K562 (cell line): ENCODE results near the gene DPH5. TPM values are rescaled to one million over a fixed set of nuclear protein-coding genes. Genes with fewer than 3 reads are reported as not detected.
"Not testable (repeated sequence)": the region's sequence is repeated elsewhere in the genome, so short reads cannot be mapped to it uniquely, and the experiment has no call there.

ENCODE experiments used
- ATAC-seq: fragments of 200-7000 bp; cut with Tn5 transposase; 3 replicates; pipeline ENCODE4 v1.9.1; 2020; ENCODE audit warnings: moderate library complexity
- BruUV-seq: library from RNA; stranded (reverse); fragments of 400-500 nt; replicated peaks from 2 replicates; lab custom pipeline; 2021; lab: Mats Ljungman, UMichigan
- CTCF ChIA-PET: fragments of 300-600 bp; formaldehyde crosslinking; extraction: SDS; loops from one replicate; lab custom pipeline; 2021; ENCODE audit warnings: low intra/inter-chr PET ratio; lab: Yijun Ruan, JAX
- POLR2A ChIA-PET: fragments of 300-600, 350-650 bp; sonication (Branson Sonifier 250); formaldehyde crosslinking; extraction: SDS; loops from one replicate; lab custom pipeline; 2021; ENCODE audit warnings: antibody characterized with exemption, inconsistent platforms; lab: Yijun Ruan, JAX
- DNase-seq, 4 experiments: peaks; one replicate each; pipeline versions ENCODE4 v3.0.0 to v3.0.0-alpha.2; 2011 to 2018; ENCODE audit warnings: low spot score in 3 of 4, mixed read lengths in 3 of 4; ENCODE audit errors: extremely low read depth in 1 of 4
- FAIRE-seq: peaks from 2 replicates; lab custom pipeline; 2011; peaks lifted over from hg19 to GRCh38; lab: Jason Lieb, UNC
- H2AFZ ChIP-seq: 2 replicates; pipeline ENCODE4 v1.6.0; 2011; ENCODE audit warnings: low read depth, low read length, control low read depth, inconsistent platforms
- H3K27ac ChIP-seq: fragments of 200-600 bp; 3 replicates; pipeline ENCODE4 v1.8.0; 2011; ENCODE audit warnings: low read depth, mild to moderate bottlenecking, control low read depth, inconsistent platforms, low read length, moderate library complexity, mixed read lengths; ENCODE audit errors: extremely low read depth
- H3K27me3 ChIP-seq, 2 experiments: fragments of 300-600 bp in 1 of 2; 2 replicates in 1 of 2; 3 replicates in 1 of 2; pipeline versions ENCODE4 v1.6.0 to v1.8.0; 2011; ENCODE audit warnings: inconsistent platforms in 2 of 2, low read length in 2 of 2, mild to moderate bottlenecking in 1 of 2, mixed read lengths in 1 of 2, moderate library complexity in 1 of 2; ENCODE audit not compliant: control insufficient read depth in 2 of 2, insufficient read depth in 2 of 2
- H3K36me3 ChIP-seq: fragments of 300-600 bp; 3 replicates; pipeline ENCODE4 v1.8.0; 2011; ENCODE audit warnings: mild to moderate bottlenecking, low read length, inconsistent platforms; ENCODE audit not compliant: control insufficient read depth, insufficient read depth
- H3K4me1 ChIP-seq, 2 experiments: fragments of 200-600 bp in 1 of 2; replicated peaks in 1 of 2; 2 replicates in 1 of 2; 3 replicates in 1 of 2; pipeline versions ENCODE4 v1.5.1 to v1.8.0; 2011; ENCODE audit warnings: inconsistent platforms in 2 of 2, low read length in 2 of 2, mild to moderate bottlenecking in 1 of 2, mixed read lengths in 1 of 2, moderate library complexity in 1 of 2; ENCODE audit not compliant: control insufficient read depth in 2 of 2, insufficient read depth in 2 of 2
- H3K4me2 ChIP-seq: 2 replicates; pipeline ENCODE4 v1.6.1; 2011; ENCODE audit warnings: low read length, control low read depth, inconsistent platforms, mixed read lengths; ENCODE audit not compliant: insufficient read depth
- H3K4me3 ChIP-seq: fragments of 200-600 bp; sonication (generic), shearing (Covaris generic); 2 replicates; pipeline ENCODE4 v1.5.1; 2016; ENCODE audit warnings: control low read depth, inconsistent platforms
- H3K79me2 ChIP-seq: fragments of 200-600 bp; 3 replicates; pipeline ENCODE4 v1.8.0; 2011; ENCODE audit warnings: low read length, inconsistent platforms; ENCODE audit not compliant: control insufficient read depth, insufficient read depth
- H3K9ac ChIP-seq, 2 experiments: 2 replicates each; pipeline versions ENCODE4 v1.6.0 to v1.6.1; 2011; ENCODE audit warnings: low read depth in 2 of 2, low read length in 2 of 2, control low read depth in 1 of 2, inconsistent platforms in 1 of 2, mild to moderate bottlenecking in 1 of 2, mixed read lengths in 1 of 2; ENCODE audit not compliant: insufficient read depth in 1 of 2
- H3K9me1 ChIP-seq: one replicate; pipeline ENCODE4 v1.6.0; 2011; ENCODE audit warnings: inconsistent platforms, mild to moderate bottlenecking, low read length, moderate library complexity; ENCODE audit not compliant: control insufficient read depth, insufficient read depth
- H3K9me3 ChIP-seq: replicated peaks from 2 replicates; pipeline ENCODE4 v1.5.1; 2011; ENCODE audit warnings: low read depth, low read length, inconsistent platforms; ENCODE audit not compliant: control insufficient read depth, insufficient read depth
- H4K20me1 ChIP-seq: replicated peaks from 2 replicates; pipeline ENCODE4 v1.6.1; 2011; ENCODE audit warnings: low read length, inconsistent platforms, mixed read lengths; ENCODE audit not compliant: control insufficient read depth, insufficient read depth
- BRD9 ChIP-seq: fragments of 450-650 bp; IDR thresholded peaks from 2 replicates; pipeline ENCODE4 v1.6.1; 2018; ENCODE audit warnings: low read depth; ENCODE audit not compliant: partially characterized antibody
- CBFA2T3 ChIP-seq: fragments of 450-650 bp; IDR thresholded peaks from 2 replicates; pipeline ENCODE4 v1.6.1; 2017
- GABPB1 ChIP-seq: sonication (generic); formaldehyde crosslinking; IDR thresholded peaks from 2 replicates; pipeline ENCODE4 v1.8.0; 2022; ENCODE audit warnings: mild to moderate bottlenecking, missing genetic modification reagents
- MTA3 ChIP-seq: fragments of 450-650 bp; formaldehyde crosslinking; IDR thresholded peaks from 2 replicates; pipeline ENCODE4 v1.6.1; 2017; ENCODE audit warnings: mild to moderate bottlenecking, borderline replicate concordance
- NCOA2 ChIP-seq, 2 experiments: fragments of 450-650 bp; IDR thresholded peaks; 2 replicates each; pipeline ENCODE4 v1.6.1; 2018; ENCODE audit warnings: mild to moderate bottlenecking in 2 of 2, moderate library complexity in 1 of 2; ENCODE audit not compliant: partially characterized antibody in 2 of 2
- PCBP2 ChIP-seq: fragments of 200-400 bp; formaldehyde crosslinking; IDR thresholded peaks from 2 replicates; pipeline ENCODE4 v1.6.1; 2018; ENCODE audit warnings: low read length, low read depth, mild to moderate bottlenecking, moderate library complexity; ENCODE audit not compliant: poor library complexity, severe bottlenecking
- PML ChIP-seq: IDR thresholded peaks from 2 replicates; pipeline ENCODE4 v1.6.1; 2012; ENCODE audit warnings: low read length, inconsistent platforms
- RBM22 ChIP-seq: fragments of 200-400 bp; formaldehyde crosslinking; IDR thresholded peaks from 2 replicates; pipeline ENCODE4 v1.6.1; 2018; ENCODE audit warnings: low read length, low read depth; ENCODE audit not compliant: poor library complexity, severe bottlenecking
- TFAM ChIP-seq: fragments of 250-450 bp; sonication (Bioruptor Pico); conservative IDR thresholded peaks from 2 replicates; pipeline ENCODE4 v1.5.0; 2021; ENCODE audit warnings: mild to moderate bottlenecking, moderate library complexity
- ZNF280B ChIP-seq: fragments of 250-450 bp; sonication (Bioruptor Pico); IDR thresholded peaks from 2 replicates; pipeline ENCODE4 v1.5.1; 2021; ENCODE audit warnings: mild to moderate bottlenecking
- ZNF589 ChIP-seq: fragments of 200-800 bp; sonication (Bioruptor generic); IDR thresholded peaks from 2 replicates; pipeline ENCODE4 v1.6.1; 2016; ENCODE audit warnings: low read depth, missing genetic modification characterization, missing compliant biosample characterization
- WGBS: fragments of 100-300 bp; shearing (Covaris generic); methylation state at CpG from one replicate; pipeline ENCODE4 v1.1.6; 2016; ENCODE audit warnings: low coverage, mixed read lengths; ENCODE audit not compliant: insufficient coverage; ENCODE audit errors: missing lambda C conversion rate; 5-methylcytosine and 5-hydroxymethylcytosine counted together
- in situ Hi-C: fragments of 300-500 bp; cut with MboI; formaldehyde crosslinking; loops from 4 replicates; pipeline ENCODE4 v1.15.0; 2018; ENCODE audit warnings: inconsistent platforms, mixed read lengths
- intact Hi-C: fragments of 100-400 bp; cut with micrococcal nuclease; formaldehyde crosslinking; loops from 2 replicates; pipeline ENCODE4 v1.14.2; 2022
- polyA plus RNA-seq, 8 experiments: library from polyadenylated mRNA; depleted of rRNA in 4 of 8; stranded (reverse) in 5 of 8; unstranded in 3 of 8; fragments of >200 nt; fragmentation: Nextera tagmentation in 2 of 8; fragmentation: Illumina TruSeq in 1 of 8; extraction: Ambion mirVana in 2 of 8; extraction: Trizol in 1 of 8; gene quantifications; 2 replicates each; pipeline versions ENCODE4 v1.2.1 to v1.2.3, GENCODE V29; 2011 to 2014; ENCODE audit warnings: inconsistent platforms in 1 of 8, missing spikeins in 1 of 8
- total RNA-seq, 7 experiments: library from RNA; depleted of rRNA in 6 of 7; stranded (reverse); fragments of >200 nt in 6 of 7; fragmentation: Illumina TruSeq in 2 of 7; extraction: Trizol in 2 of 7; gene quantifications; 2 replicates each; pipeline versions ENCODE4 v1.2.1 to v1.2.3, GENCODE V29; 2011 to 2021; ENCODE audit warnings: low replicate concordance in 1 of 7

The DPH5 gene
- total and polyA plus RNA-seq, 9 of the 15 experiments (the other 6 are each of a cell fraction or from before 2014, with no cell fraction given): 37.6 to 159 (median 89.7) TPM

DNA sequence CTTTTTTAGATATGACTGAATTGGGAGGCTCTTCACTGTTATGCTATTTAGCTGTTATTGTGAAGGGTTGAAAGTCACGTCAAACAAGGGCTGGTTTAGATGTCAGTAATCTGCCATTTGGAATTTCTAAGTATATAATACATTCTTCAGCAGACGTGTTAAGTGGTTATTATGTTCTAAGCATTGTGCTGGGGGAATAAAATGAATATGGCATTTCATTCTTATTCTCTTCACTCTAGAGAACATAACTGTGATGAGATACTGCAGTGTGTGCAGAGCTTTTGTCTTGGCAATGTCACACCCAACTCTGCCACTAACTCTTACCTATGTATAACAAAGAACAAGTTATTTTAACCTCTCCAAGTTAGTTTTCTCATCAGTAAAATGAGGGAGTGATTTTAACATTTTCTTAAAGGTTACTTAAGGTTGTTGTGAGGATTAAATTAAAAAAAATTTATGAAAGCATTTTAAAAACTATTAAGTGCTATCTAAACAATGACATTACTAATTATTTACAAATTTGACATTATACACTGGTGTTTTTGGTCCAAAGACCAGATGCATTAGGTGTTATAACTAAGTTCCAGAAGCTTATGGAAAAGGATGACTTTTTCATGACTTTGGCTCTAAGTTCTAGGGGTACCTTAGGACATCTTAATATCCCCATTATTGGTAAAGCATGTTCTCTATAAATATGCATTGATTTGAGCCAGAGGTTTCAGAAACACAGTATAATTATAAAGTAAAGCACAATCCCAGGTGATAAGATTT is 71.4 kb downstream of the DPH5 start:
- in situ Hi-C loops: no loop called here
- Histone ChIP-seq H3K4me2 (no peak overlapping the region), H3K9me1 (no peaks in the 10 kb centered on the region), H3K79me2 (no peaks in the 10 kb centered on the region; the same call in 2 of the 3 replicates), H3K27ac (no peak overlapping the region)
- CTCF ChIA-PET: no interaction called here
- TF ChIP-seq GABPB1: no peak
- no peak for TF ChIP-seq CBFA2T3
- no peak for TF ChIP-seq BRD9
- no peak for TF ChIP-seq ZNF280B (CRISPR knock-in tag)
- TF ChIP-seq ZNF589 (CRISPR knock-in tag): no peak
- no peak for TF ChIP-seq PML
- TF ChIP-seq MTA3: no peak
- TF ChIP-seq NCOA2 (IDR thresholded peaks at IDR 0.05; ENCODE audit: partially characterized antibody in 2 of 2): no peak
- TF ChIP-seq RBM22: no peak
- no peak for TF ChIP-seq TFAM
- no peak for TF ChIP-seq PCBP2
- TF ChIP-seq, all 486 proteins: peak for 0
- no TSS peak for BruUV-seq
- Histone ChIP-seq H3K4me3 (no peak overlapping the region), H2AFZ (no peak overlapping the region), H3K9ac (no peak overlapping the region), H3K27me3 (no peaks in the 10 kb centered on the region), H3K9me3 (no peaks in the 10 kb centered on the region), H4K20me1 (no peaks in the 10 kb centered on the region), H3K36me3 (peaks cover 14% of the 10 kb centered on the region), H3K4me1 (peaks cover 8 to 9% of the 10 kb centered on the region in 2 experiments; a peak in 3 of 5 replicates)
- no peak for DNase-seq
- FAIRE-seq: no peak
- POLR2A ChIA-PET: no interaction called here
- 84% methylated on average over 2 of the region's 2 CpGs for WGBS
- intact Hi-C loops: no loop called here
- ATAC-seq: no peak

DNA sequence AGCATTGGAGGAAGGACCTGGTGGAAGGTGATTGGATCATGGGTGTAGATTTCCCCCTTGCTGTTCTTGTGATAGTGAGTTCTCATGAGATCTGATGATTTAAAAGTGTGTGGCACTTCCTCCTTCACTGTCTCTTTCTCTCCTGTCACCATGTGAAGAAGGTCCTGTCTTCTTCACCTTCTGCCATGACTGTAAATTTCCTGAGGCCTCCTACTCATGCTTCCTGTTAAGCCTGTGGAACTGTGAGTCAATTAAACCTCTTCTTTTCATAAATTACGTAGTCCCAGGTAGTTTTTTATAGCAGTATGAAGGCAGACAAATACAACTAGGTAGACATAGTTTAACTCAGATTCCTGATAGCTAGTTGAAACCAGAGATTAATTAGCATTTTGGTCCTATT is 72.6 kb downstream of the DPH5 start:
- in situ Hi-C loops, CTCF ChIA-PET, H2AFZ ChIP-seq, H3K4me2 ChIP-seq, H3K9me3 ChIP-seq, H3K79me2 ChIP-seq, H3K27ac ChIP-seq, H3K4me3 ChIP-seq, H3K9ac ChIP-seq, BruUV-seq, ATAC-seq, POLR2A ChIA-PET, H3K27me3 ChIP-seq, DNase-seq, FAIRE-seq, H3K9me1 ChIP-seq, intact Hi-C loops, H4K20me1 ChIP-seq: not testable (repeated sequence)
- Histone ChIP-seq H3K36me3 (peaks cover 14% of the 10 kb centered on the region), H3K4me1 (peaks cover 9 to 10% of the 10 kb centered on the region in 2 experiments; a peak in 3 of 5 replicates)
- 91% methylated on average over 1 of the region's 1 CpG for whole genome bisulfite sequencing
